Activated CD8-positive, alpha-beta T cell treated with anti-CD3 and anti-CD28 coated beads for 36 hours (primary cell): ENCODE results near the gene RNF5. TPM values are rescaled to one million over a fixed set of nuclear protein-coding genes. Genes with fewer than 3 reads are reported as not detected.

Source experiments
- ATAC-seq: fragments of 200-7000 bp; cut with Tn5 transposase; one replicate; pipeline ENCODE4 v1.10.0; 2021; ENCODE audit warnings: mild to moderate bottlenecking, moderate library complexity
- CTCF ChIA-PET: fragments of 350-600 bp; sonication (Branson Sonifier 250); formaldehyde crosslinking; loops from one replicate; lab custom pipeline; 2021; ENCODE audit warnings: antibody characterized with exemption; lab: Charles Lee
- POLR2A ChIA-PET: fragments of 350-600 bp; sonication (Branson Sonifier 250); formaldehyde crosslinking; loops from one replicate; lab custom pipeline; 2021; ENCODE audit warnings: antibody characterized with exemption; lab: Charles Lee
- DNase-seq: peaks from one replicate; pipeline ENCODE4 v3.0.0-alpha.2; 2020
- H3K27ac Mint-ChIP-seq: one replicate; pipeline ENCODE4 v1.8.0; 2021; ENCODE audit warnings: mild to moderate bottlenecking, mixed read lengths
- H3K27me3 Mint-ChIP-seq: one replicate; pipeline ENCODE4 v1.8.0; 2021; ENCODE audit warnings: mixed read lengths
- H3K36me3 Mint-ChIP-seq: one replicate; pipeline ENCODE4 v1.8.0; 2021; ENCODE audit warnings: low read depth, mixed read lengths
- H3K4me1 Mint-ChIP-seq: one replicate; pipeline ENCODE4 v1.8.0; 2021; ENCODE audit warnings: low read depth, mixed read lengths
- H3K4me3 Mint-ChIP-seq: one replicate; pipeline ENCODE4 v1.8.0; 2021; ENCODE audit warnings: mild to moderate bottlenecking, moderate library complexity, mixed read lengths
- H3K9me3 Mint-ChIP-seq: one replicate; pipeline ENCODE4 v1.8.0; 2021; ENCODE audit warnings: mixed read lengths
- CTCF ChIP-seq: fragments of 200-600 bp; IDR thresholded peaks from one replicate; pipeline ENCODE4 v1.8.0; 2022; ENCODE audit warnings: antibody characterized with exemption, mild to moderate bottlenecking
- intact Hi-C: fragments of 100-400 bp; cut with micrococcal nuclease; formaldehyde crosslinking; loops from one replicate; pipeline ENCODE4 v1.10.0; 2022
- microRNA-seq: library from miRNA; unstranded; fragments of <30 nt; microRNA quantifications from one replicate; pipeline ENCODE4 v1.2.0, GENCODE V29; 2022; ENCODE audit warnings: borderline microRNAs expressed, borderline replicate concordance
- total RNA-seq, 2 experiments: library from RNA; stranded (reverse); gene quantifications; one replicate each; pipeline ENCODE4 v1.2.3, GENCODE V29; 2021

Gene RNF5
- total RNA-seq, 2 experiments from 2014 or later, result 55.4 to 57.9 TPM

- peaks cover 9% of the 10 kb centered on the region for H3K4me1 Mint-ChIP-seq
- no peak overlapping the region for H3K4me3 Mint-ChIP-seq
- ChIA-PET POLR2A (no interaction called here), CTCF (interaction anchor here (1.1 kb wide), 1 partner anchor 31 kb away, joined by 5 read pairs; no protein-coding TSS in a partner anchor)
- no peaks in the 10 kb centered on the region for H3K9me3 Mint-ChIP-seq
- H3K36me3 Mint-ChIP-seq, result no peaks in the 10 kb centered on the region
- no peak for TF ChIP-seq CTCF
- intact Hi-C loops, result no loop called here
- ATAC-seq, result no peak
- H3K27ac Mint-ChIP-seq, result no peak overlapping the region
- H3K27me3 Mint-ChIP-seq, result no peaks in the 10 kb centered on the region
- no peak for DNase-seq
Measured at GRCh38 chr6:32226434-32226833, 48.2 kb downstream of the RNF5 start.

Small RNA genes within 50 kb of the gene (microRNA-seq; reads per million reads assigned to microRNA genes)
- gene MIR6721 (2.1 reads per million), gene MIR6833 (not detected)

Other genes with a start within 250 kb of the RNF5 start
- gene CFB, start 232.3 kb upstream of the RNF5 start, total RNA-seq, result under 1 TPM; 0.43 to 0.45 TPM
- gene NELFE, start 219.4 kb upstream of the RNF5 start, total RNA-seq, result 10 to 100 TPM; 60.5 to 61.0 TPM
- gene SKIC2, start 219.2 kb upstream of the RNF5 start, total RNA-seq, result 10 to 100 TPM; 76.5 to 77.3 TPM
- gene DXO, start 206.3 kb upstream of the RNF5 start, total RNA-seq, result 10 to 100 TPM; 13.0 to 13.1 TPM
- gene C4A, start 196.3 kb upstream of the RNF5 start, total RNA-seq, result 1 to 10 TPM; 2.8 to 3.2 TPM
- 1 to 10 TPM; 2.7 to 3.3 TPM for gene C4B, start 163.6 kb upstream of the RNF5 start, total RNA-seq
- gene CYP21A2, start 140.0 kb upstream of the RNF5 start, total RNA-seq, result under 1 TPM; 0.16 to 0.27 TPM
- gene TNXB, start 69.1 kb upstream of the RNF5 start, total RNA-seq, result 1 to 10 TPM; 1.8 to 3.7 TPM
- 10 to 100 TPM; 54.1 to 55.2 TPM for gene ATF6B, start 50.2 kb upstream of the RNF5 start, total RNA-seq
- 1 to 10 TPM; 5.3 to 5.8 TPM for gene FKBPL, start 48.1 kb upstream of the RNF5 start, total RNA-seq
- gene PRRT1, start 26.5 kb upstream of the RNF5 start, total RNA-seq, result 1 to 10 TPM; 1.1 to 1.6 TPM
- gene PPT2, start 24.3 kb upstream of the RNF5 start, total RNA-seq, result 10 to 100 TPM; 14.4 to 21.7 TPM
- 10 to 100 TPM; 13.3 to 14.0 TPM for gene EGFL8, start 13.8 kb upstream of the RNF5 start, total RNA-seq
- gene AGPAT1, start 2.3 kb upstream of the RNF5 start, total RNA-seq, result 10 to 100 TPM; 24.6 to 28.7 TPM
- 10 to 100 TPM; 15.5 to 16.4 TPM for gene AGER, start 5.8 kb downstream of the RNF5 start, total RNA-seq
- gene PBX2, start 11.8 kb downstream of the RNF5 start, total RNA-seq, result 10 to 100 TPM; 59.6 to 64.2 TPM
- gene GPSM3, start 14.2 kb downstream of the RNF5 start, total RNA-seq, result 10 to 100 TPM; 67.8 to 68.7 TPM
- gene NOTCH4, start 45.7 kb downstream of the RNF5 start, total RNA-seq, result 1 to 10 TPM; 1.2 to 1.3 TPM
- not detected for gene TSBP1, start 193.5 kb downstream of the RNF5 start, total RNA-seq
- not detected for gene BTNL2, start 228.8 kb downstream of the RNF5 start, total RNA-seq